HepG2 (cell line): ENCODE data around the gene TBCD. TPM values are rescaled to one million over a fixed set of nuclear protein-coding genes. Genes with fewer than 3 reads are reported as not detected.

Source experiments
- CREM ChIP-seq, 2 experiments: sonication (generic) in 1 of 2; formaldehyde crosslinking in 1 of 2; IDR thresholded peaks; 2 replicates each; pipeline versions ENCODE4 v1.4.0 to v1.6.1; 2016 to 2020; ENCODE audit warnings: antibody characterized with exemption in 1 of 2, mild to moderate bottlenecking in 1 of 2, missing genetic modification reagents in 1 of 2
- DR1 ChIP-seq: sonication (generic); formaldehyde crosslinking; IDR thresholded peaks from 2 replicates; pipeline ENCODE4 v1.8.0; 2021; ENCODE audit warnings: mild to moderate bottlenecking, missing genetic modification reagents, inconsistent platforms
- KLF12 ChIP-seq: sonication (generic); formaldehyde crosslinking; IDR thresholded peaks from 2 replicates; pipeline ENCODE4 v1.4.0; 2020; ENCODE audit warnings: missing genetic modification reagents, borderline replicate concordance
- MYNN ChIP-seq: sonication (generic); formaldehyde crosslinking; IDR thresholded peaks from 2 replicates; pipeline ENCODE4 v1.4.0; 2020; ENCODE audit warnings: mild to moderate bottlenecking, low read depth, missing genetic modification reagents
- NCOR1 ChIP-seq: fragments of 200-600 bp; sonication (generic); IDR thresholded peaks from 2 replicates; pipeline ENCODE4 v1.7.0; 2017; ENCODE audit warnings: antibody characterized with exemption, low read length, borderline replicate concordance
- PAF1 ChIP-seq: IDR thresholded peaks from 2 replicates; pipeline ENCODE4 v1.6.1; 2016; ENCODE audit warnings: missing genetic modification reagents, missing compliant biosample characterization
- SMAD9 ChIP-seq: sonication (generic); formaldehyde crosslinking; IDR thresholded peaks from 2 replicates; pipeline ENCODE4 v1.5.1; 2020; ENCODE audit warnings: mild to moderate bottlenecking, missing genetic modification reagents
- ZNF431 ChIP-seq: sonication (generic); formaldehyde crosslinking; IDR thresholded peaks from 2 replicates; pipeline ENCODE4 v1.9.0; 2022; ENCODE audit warnings: missing genetic modification reagents, low read depth, mild to moderate bottlenecking, borderline replicate concordance
- ZNF572 ChIP-seq: sonication (generic); formaldehyde crosslinking; IDR thresholded peaks from 2 replicates; pipeline ENCODE4 v1.5.1; 2020; ENCODE audit warnings: mild to moderate bottlenecking, missing genetic modification reagents
- ZNF652 ChIP-seq: IDR thresholded peaks from 2 replicates; pipeline ENCODE4 v1.6.1; 2016; ENCODE audit warnings: low read depth, borderline replicate concordance
- ZNF660 ChIP-seq: sonication (generic); formaldehyde crosslinking; IDR thresholded peaks from 2 replicates; pipeline ENCODE4 v1.5.1; 2020; ENCODE audit warnings: mild to moderate bottlenecking, low read depth, missing genetic modification reagents, borderline replicate concordance
- ZNF703 ChIP-seq: sonication (generic); formaldehyde crosslinking; IDR thresholded peaks from 2 replicates; pipeline ENCODE4 v1.5.1; 2020; ENCODE audit warnings: missing genetic modification reagents, mild to moderate bottlenecking, moderate library complexity, borderline replicate concordance
- ZNF709 ChIP-seq: sonication (generic); formaldehyde crosslinking; IDR thresholded peaks from 2 replicates; pipeline ENCODE4 v1.5.0; 2020; ENCODE audit warnings: mild to moderate bottlenecking, missing genetic modification reagents
- ZSCAN22 ChIP-seq: sonication (generic); formaldehyde crosslinking; IDR thresholded peaks from 2 replicates; pipeline ENCODE4 v1.4.0; 2020; ENCODE audit warnings: mild to moderate bottlenecking, missing genetic modification reagents
- polyA plus RNA-seq, 8 experiments: library from polyadenylated mRNA; depleted of rRNA in 3 of 8; stranded (reverse) in 7 of 8; unstranded in 1 of 8; fragments of >200 nt; fragmentation: Illumina TruSeq in 4 of 8; extraction: Trizol in 4 of 8; gene quantifications; 2 replicates each; pipeline versions ENCODE4 v1.2.1 to v1.2.3, GENCODE V29; 2011 to 2016; ENCODE audit warnings: low read depth in 4 of 8, missing spikeins in 1 of 8, mixed read lengths in 1 of 8; ENCODE audit not compliant: insufficient read depth in 1 of 8
- total RNA-seq, 5 experiments: library from RNA; depleted of rRNA; stranded (reverse); fragments of >200 nt; fragmentation: Illumina TruSeq; extraction: Trizol; gene quantifications; 2 replicates each; pipeline ENCODE4 v1.2.3, GENCODE V29; 2016; ENCODE audit warnings: low read depth in 1 of 5
- TF ChIP-seq, protein P1 (sequence below): sonication (generic); formaldehyde crosslinking; IDR thresholded peaks from 2 replicates; pipeline ENCODE4 v1.5.0; 2020; ENCODE audit warnings: mild to moderate bottlenecking, missing genetic modification reagents
- TF ChIP-seq, protein P2 (sequence below): sonication (generic); formaldehyde crosslinking; IDR thresholded peaks from 2 replicates; pipeline ENCODE4 v1.5.0; 2020; ENCODE audit warnings: missing genetic modification reagents
- TF ChIP-seq, protein P3 (sequence below): sonication (generic); formaldehyde crosslinking; IDR thresholded peaks from 2 replicates; pipeline ENCODE4 v1.4.0; 2020; ENCODE audit warnings: missing genetic modification reagents
- TF ChIP-seq, protein P4 (sequence below): sonication (generic); formaldehyde crosslinking; IDR thresholded peaks from 2 replicates; pipeline ENCODE4 v1.5.1; 2020; ENCODE audit warnings: missing genetic modification reagents, mild to moderate bottlenecking, borderline replicate concordance

The TBCD gene
- total and polyA plus RNA-seq, 2 of the 13 experiments (the other 11 are each of a cell fraction or from before 2014, with no cell fraction given), result 33.9 to 54.8 TPM

DNA sequence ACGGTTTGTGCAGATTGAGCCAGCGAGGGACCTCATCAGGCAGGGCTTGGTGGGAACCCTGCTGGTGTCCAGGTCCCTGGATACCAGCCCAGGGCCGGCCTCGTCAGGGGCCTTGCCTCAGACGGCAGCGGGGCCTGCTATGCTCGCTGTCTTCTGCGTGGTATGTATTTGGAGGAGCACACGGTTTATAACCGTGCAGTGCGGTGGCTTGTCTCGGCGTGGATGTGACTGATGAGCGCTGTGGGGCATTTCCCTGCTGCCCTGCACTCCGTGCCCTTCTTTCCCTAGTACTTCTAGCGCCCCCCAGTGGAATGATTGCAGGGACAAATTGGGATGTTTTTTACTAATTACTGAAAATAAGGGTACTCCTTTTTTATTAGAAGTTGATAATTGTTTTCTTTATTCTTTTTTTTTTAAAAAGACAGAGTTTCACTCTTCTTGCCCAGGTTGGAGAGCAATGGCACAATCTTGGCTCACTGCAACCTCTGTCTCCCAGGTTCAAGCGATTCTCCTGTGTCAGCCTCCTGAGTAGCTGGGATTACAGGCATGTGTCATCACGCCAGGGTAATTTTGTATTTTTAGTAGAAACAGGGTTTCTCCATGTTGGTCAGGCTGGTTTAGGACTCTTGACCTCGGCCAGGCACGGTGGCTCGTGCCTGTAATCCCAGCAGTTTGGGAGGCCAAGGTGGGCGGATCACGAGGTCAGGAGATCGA lies 15.3 kb downstream of the TBCD start (continued):
- TF ChIP-seq, protein P1, sequence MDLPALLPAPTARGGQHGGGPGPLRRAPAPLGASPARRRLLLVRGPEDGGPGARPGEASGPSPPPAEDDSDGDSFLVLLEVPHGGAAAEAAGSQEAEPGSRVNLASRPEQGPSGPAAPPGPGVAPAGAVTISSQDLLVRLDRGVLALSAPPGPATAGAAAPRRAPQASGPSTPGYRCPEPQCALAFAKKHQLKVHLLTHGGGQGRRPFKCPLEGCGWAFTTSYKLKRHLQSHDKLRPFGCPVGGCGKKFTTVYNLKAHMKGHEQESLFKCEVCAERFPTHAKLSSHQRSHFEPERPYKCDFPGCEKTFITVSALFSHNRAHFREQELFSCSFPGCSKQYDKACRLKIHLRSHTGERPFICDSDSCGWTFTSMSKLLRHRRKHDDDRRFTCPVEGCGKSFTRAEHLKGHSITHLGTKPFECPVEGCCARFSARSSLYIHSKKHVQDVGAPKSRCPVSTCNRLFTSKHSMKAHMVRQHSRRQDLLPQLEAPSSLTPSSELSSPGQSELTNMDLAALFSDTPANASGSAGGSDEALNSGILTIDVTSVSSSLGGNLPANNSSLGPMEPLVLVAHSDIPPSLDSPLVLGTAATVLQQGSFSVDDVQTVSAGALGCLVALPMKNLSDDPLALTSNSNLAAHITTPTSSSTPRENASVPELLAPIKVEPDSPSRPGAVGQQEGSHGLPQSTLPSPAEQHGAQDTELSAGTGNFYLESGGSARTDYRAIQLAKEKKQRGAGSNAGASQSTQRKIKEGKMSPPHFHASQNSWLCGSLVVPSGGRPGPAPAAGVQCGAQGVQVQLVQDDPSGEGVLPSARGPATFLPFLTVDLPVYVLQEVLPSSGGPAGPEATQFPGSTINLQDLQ, result no peak
- TF ChIP-seq, protein P2, sequence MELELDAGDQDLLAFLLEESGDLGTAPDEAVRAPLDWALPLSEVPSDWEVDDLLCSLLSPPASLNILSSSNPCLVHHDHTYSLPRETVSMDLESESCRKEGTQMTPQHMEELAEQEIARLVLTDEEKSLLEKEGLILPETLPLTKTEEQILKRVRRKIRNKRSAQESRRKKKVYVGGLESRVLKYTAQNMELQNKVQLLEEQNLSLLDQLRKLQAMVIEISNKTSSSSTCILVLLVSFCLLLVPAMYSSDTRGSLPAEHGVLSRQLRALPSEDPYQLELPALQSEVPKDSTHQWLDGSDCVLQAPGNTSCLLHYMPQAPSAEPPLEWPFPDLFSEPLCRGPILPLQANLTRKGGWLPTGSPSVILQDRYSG (CRISPR knock-in tag), result no peak
- TF ChIP-seq KLF12 (CRISPR knock-in tag), result no peak
- no peak for TF ChIP-seq ZNF703 (CRISPR knock-in tag)
- no peak for TF ChIP-seq ZNF652 (CRISPR knock-in tag)
- no peak for TF ChIP-seq SMAD9 (CRISPR knock-in tag)
- no peak for TF ChIP-seq ZNF431 (CRISPR knock-in tag)
- no peak for TF ChIP-seq CREM (IDR thresholded peaks at IDR 0.05)
- no peak for TF ChIP-seq CREM (CRISPR knock-in tag; IDR thresholded peaks at IDR 0.05)
- TF ChIP-seq, protein P3, sequence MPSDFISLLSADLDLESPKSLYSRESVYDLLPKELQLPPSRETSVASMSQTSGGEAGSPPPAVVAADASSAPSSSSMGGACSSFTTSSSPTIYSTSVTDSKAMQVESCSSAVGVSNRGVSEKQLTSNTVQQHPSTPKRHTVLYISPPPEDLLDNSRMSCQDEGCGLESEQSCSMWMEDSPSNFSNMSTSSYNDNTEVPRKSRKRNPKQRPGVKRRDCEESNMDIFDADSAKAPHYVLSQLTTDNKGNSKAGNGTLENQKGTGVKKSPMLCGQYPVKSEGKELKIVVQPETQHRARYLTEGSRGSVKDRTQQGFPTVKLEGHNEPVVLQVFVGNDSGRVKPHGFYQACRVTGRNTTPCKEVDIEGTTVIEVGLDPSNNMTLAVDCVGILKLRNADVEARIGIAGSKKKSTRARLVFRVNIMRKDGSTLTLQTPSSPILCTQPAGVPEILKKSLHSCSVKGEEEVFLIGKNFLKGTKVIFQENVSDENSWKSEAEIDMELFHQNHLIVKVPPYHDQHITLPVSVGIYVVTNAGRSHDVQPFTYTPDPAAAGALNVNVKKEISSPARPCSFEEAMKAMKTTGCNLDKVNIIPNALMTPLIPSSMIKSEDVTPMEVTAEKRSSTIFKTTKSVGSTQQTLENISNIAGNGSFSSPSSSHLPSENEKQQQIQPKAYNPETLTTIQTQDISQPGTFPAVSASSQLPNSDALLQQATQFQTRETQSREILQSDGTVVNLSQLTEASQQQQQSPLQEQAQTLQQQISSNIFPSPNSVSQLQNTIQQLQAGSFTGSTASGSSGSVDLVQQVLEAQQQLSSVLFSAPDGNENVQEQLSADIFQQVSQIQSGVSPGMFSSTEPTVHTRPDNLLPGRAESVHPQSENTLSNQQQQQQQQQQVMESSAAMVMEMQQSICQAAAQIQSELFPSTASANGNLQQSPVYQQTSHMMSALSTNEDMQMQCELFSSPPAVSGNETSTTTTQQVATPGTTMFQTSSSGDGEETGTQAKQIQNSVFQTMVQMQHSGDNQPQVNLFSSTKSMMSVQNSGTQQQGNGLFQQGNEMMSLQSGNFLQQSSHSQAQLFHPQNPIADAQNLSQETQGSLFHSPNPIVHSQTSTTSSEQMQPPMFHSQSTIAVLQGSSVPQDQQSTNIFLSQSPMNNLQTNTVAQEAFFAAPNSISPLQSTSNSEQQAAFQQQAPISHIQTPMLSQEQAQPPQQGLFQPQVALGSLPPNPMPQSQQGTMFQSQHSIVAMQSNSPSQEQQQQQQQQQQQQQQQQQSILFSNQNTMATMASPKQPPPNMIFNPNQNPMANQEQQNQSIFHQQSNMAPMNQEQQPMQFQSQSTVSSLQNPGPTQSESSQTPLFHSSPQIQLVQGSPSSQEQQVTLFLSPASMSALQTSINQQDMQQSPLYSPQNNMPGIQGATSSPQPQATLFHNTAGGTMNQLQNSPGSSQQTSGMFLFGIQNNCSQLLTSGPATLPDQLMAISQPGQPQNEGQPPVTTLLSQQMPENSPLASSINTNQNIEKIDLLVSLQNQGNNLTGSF (CRISPR knock-in tag), result no peak
- TF ChIP-seq DR1 (CRISPR knock-in tag), result no peak
- TF ChIP-seq NCOR1, result no peak
- no peak for TF ChIP-seq MYNN
- no peak for TF ChIP-seq ZNF572 (CRISPR knock-in tag)
- TF ChIP-seq ZNF660 (CRISPR knock-in tag), result no peak
- TF ChIP-seq ZSCAN22 (CRISPR knock-in tag), result no peak
- TF ChIP-seq, protein P4, sequence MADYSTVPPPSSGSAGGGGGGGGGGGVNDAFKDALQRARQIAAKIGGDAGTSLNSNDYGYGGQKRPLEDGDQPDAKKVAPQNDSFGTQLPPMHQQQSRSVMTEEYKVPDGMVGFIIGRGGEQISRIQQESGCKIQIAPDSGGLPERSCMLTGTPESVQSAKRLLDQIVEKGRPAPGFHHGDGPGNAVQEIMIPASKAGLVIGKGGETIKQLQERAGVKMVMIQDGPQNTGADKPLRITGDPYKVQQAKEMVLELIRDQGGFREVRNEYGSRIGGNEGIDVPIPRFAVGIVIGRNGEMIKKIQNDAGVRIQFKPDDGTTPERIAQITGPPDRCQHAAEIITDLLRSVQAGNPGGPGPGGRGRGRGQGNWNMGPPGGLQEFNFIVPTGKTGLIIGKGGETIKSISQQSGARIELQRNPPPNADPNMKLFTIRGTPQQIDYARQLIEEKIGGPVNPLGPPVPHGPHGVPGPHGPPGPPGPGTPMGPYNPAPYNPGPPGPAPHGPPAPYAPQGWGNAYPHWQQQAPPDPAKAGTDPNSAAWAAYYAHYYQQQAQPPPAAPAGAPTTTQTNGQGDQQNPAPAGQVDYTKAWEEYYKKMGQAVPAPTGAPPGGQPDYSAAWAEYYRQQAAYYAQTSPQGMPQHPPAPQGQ (CRISPR knock-in tag), result no peak
- TF ChIP-seq ZNF709 (CRISPR knock-in tag), result no peak
- TF ChIP-seq PAF1 (CRISPR knock-in tag), result no peak
